HepG2 (cell line): ENCODE data around the gene UPF3B. TPM values are rescaled to one million over a fixed set of nuclear protein-coding genes. Genes with fewer than 3 reads are reported as not detected.

Experiments used
- AFF4 ChIP-seq: sonication (generic); formaldehyde crosslinking; IDR thresholded peaks from 2 replicates; pipeline ENCODE4 v1.4.0; 2020; ENCODE audit warnings: missing genetic modification reagents
- ARID3A ChIP-seq: IDR thresholded peaks from 2 replicates; pipeline ENCODE4 v1.6.1; 2012; ENCODE audit warnings: low read depth, low read length, improper control_type of control experiment
- BORCS8-MEF2B ChIP-seq: sonication (generic); formaldehyde crosslinking; IDR thresholded peaks from 2 replicates; pipeline ENCODE4 v1.8.0; 2022; ENCODE audit warnings: mild to moderate bottlenecking, missing genetic modification reagents
- FOXC1 ChIP-seq: sonication (generic); formaldehyde crosslinking; IDR thresholded peaks from 2 replicates; pipeline ENCODE4 v1.8.0; 2022; ENCODE audit warnings: mild to moderate bottlenecking, missing genetic modification reagents, borderline replicate concordance
- HOXA7 ChIP-seq: sonication (generic); formaldehyde crosslinking; IDR thresholded peaks from 2 replicates; pipeline ENCODE4 v1.8.1; 2022; ENCODE audit warnings: mild to moderate bottlenecking, missing genetic modification reagents, moderate library complexity
- KAT2B ChIP-seq: fragments of 150-350 bp; IDR thresholded peaks from 2 replicates; pipeline ENCODE4 v1.6.1; 2014; ENCODE audit warnings: low read depth, low read length, borderline replicate concordance
- KLF15 ChIP-seq: sonication (generic); formaldehyde crosslinking; IDR thresholded peaks from 2 replicates; pipeline ENCODE4 v1.8.1; 2023; ENCODE audit warnings: borderline replicate concordance, mild to moderate bottlenecking, inconsistent platforms, missing genetic modification reagents, mixed read lengths
- NAIF1 ChIP-seq: sonication (generic); formaldehyde crosslinking; IDR thresholded peaks from 2 replicates; pipeline ENCODE4 v1.5.0; 2020; ENCODE audit warnings: mild to moderate bottlenecking, missing genetic modification reagents, borderline replicate concordance
- REXO4 ChIP-seq: sonication (generic); formaldehyde crosslinking; IDR thresholded peaks from 2 replicates; pipeline ENCODE4 v1.8.0; 2022; ENCODE audit warnings: missing genetic modification reagents, mild to moderate bottlenecking, borderline replicate concordance
- SP5 ChIP-seq: IDR thresholded peaks from 2 replicates; pipeline ENCODE4 v1.6.1; 2016; ENCODE audit warnings: low read depth, borderline replicate concordance
- SRSF1 ChIP-seq: fragments of 200-400 bp; formaldehyde crosslinking; optimal IDR thresholded peaks from 2 replicates; pipeline ENCODE3; 2017; ENCODE audit warnings: mild to moderate bottlenecking, low read depth, low read length, moderate library complexity
- ZBTB26 ChIP-seq: IDR thresholded peaks from 2 replicates; pipeline ENCODE4 v1.6.1; 2016; ENCODE audit warnings: missing compliant biosample characterization, missing genetic modification reagents, borderline replicate concordance
- ZBTB44 ChIP-seq: sonication (generic); formaldehyde crosslinking; IDR thresholded peaks from 2 replicates; pipeline ENCODE4 v1.4.0; 2020; ENCODE audit warnings: missing genetic modification reagents
- ZFYVE20 ChIP-seq: sonication (generic); formaldehyde crosslinking; IDR thresholded peaks from 2 replicates; pipeline ENCODE4 v1.8.0; 2023; ENCODE audit warnings: low read depth, mild to moderate bottlenecking, moderate library complexity, missing genetic modification reagents, borderline replicate concordance
- ZNF274 ChIP-seq: sonication (generic); formaldehyde crosslinking; IDR thresholded peaks from 2 replicates; pipeline ENCODE4 v1.5.1; 2020; ENCODE audit warnings: mild to moderate bottlenecking, missing genetic modification reagents
- ZNF337 ChIP-seq: sonication (generic); formaldehyde crosslinking; IDR thresholded peaks from 2 replicates; pipeline ENCODE4 v1.5.1; 2020; ENCODE audit warnings: missing genetic modification reagents, low read depth, mild to moderate bottlenecking, borderline replicate concordance
- ZNF577 ChIP-seq: sonication (generic); formaldehyde crosslinking; IDR thresholded peaks from 2 replicates; pipeline ENCODE4 v1.4.0; 2020; ENCODE audit warnings: mild to moderate bottlenecking, low read depth, missing genetic modification reagents, borderline replicate concordance
- ZNF670 ChIP-seq: sonication (generic); formaldehyde crosslinking; IDR thresholded peaks from 2 replicates; pipeline ENCODE4 v1.8.0; 2022; ENCODE audit warnings: mild to moderate bottlenecking, missing genetic modification reagents, borderline replicate concordance
- polyA plus RNA-seq, 8 experiments: library from polyadenylated mRNA; depleted of rRNA in 3 of 8; stranded (reverse) in 7 of 8; unstranded in 1 of 8; fragments of >200 nt; fragmentation: Illumina TruSeq in 4 of 8; extraction: Trizol in 4 of 8; gene quantifications; 2 replicates each; pipeline versions ENCODE4 v1.2.1 to v1.2.3, GENCODE V29; 2011 to 2016; ENCODE audit warnings: low read depth in 4 of 8, missing spikeins in 1 of 8, mixed read lengths in 1 of 8; ENCODE audit not compliant: insufficient read depth in 1 of 8
- total RNA-seq, 5 experiments: library from RNA; depleted of rRNA; stranded (reverse); fragments of >200 nt; fragmentation: Illumina TruSeq; extraction: Trizol; gene quantifications; 2 replicates each; pipeline ENCODE4 v1.2.3, GENCODE V29; 2016; ENCODE audit warnings: low read depth in 1 of 5

The UPF3B gene
- total and polyA plus RNA-seq, 2 of the 13 experiments (the other 11 are each of a cell fraction or from before 2014, with no cell fraction given) = 5.2 to 7.2 TPM

- TF ChIP-seq ZNF577 (CRISPR knock-in tag) = no peak
- no peak for TF ChIP-seq ZNF670 (CRISPR knock-in tag)
- no peak for TF ChIP-seq FOXC1 (CRISPR knock-in tag)
- no peak for TF ChIP-seq SRSF1
- TF ChIP-seq ZNF274 (CRISPR knock-in tag) = no peak
- TF ChIP-seq ZBTB44 (CRISPR knock-in tag) = no peak
- peak; percentile 63; the same call in 1 of the 2 replicates for TF ChIP-seq NAIF1 (CRISPR knock-in tag)
- no peak for TF ChIP-seq ZNF337 (CRISPR knock-in tag)
- no peak for TF ChIP-seq KAT2B
- no peak; the same call in 1 of the 2 replicates for TF ChIP-seq ZBTB26 (CRISPR knock-in tag)
- TF ChIP-seq BORCS8-MEF2B (CRISPR knock-in tag) = peak; percentile 19; the same call in 1 of the 2 replicates
- no peak for TF ChIP-seq HOXA7
- no peak for TF ChIP-seq AFF4 (CRISPR knock-in tag)
- TF ChIP-seq ZFYVE20 (CRISPR knock-in tag) = no peak
- TF ChIP-seq REXO4 (CRISPR knock-in tag) = no peak
- TF ChIP-seq KLF15 (CRISPR knock-in tag) = no peak
- TF ChIP-seq SP5 (CRISPR knock-in tag) = no peak
- no peak for TF ChIP-seq ARID3A
Observed at GRCh38 chrX:119871599-119872395, 19.0 kb upstream of the UPF3B start, which contains the start of the genes NDUFA1 and RNF113A (continued).
